GM10248 (cell line): ENCODE measurements around the gene SYN1.

Source experiments
- CTCF ChIA-PET: fragments of 300-600 bp; sonication (Branson Sonifier 250); formaldehyde crosslinking; extraction: SDS; loops from one replicate; lab custom pipeline; 2021; ENCODE audit warnings: antibody characterized with exemption; lab: Yijun Ruan, JAX
- POLR2A ChIA-PET: fragments of 350-650 bp; sonication (Branson Sonifier 250); formaldehyde crosslinking; extraction: SDS; loops from one replicate; lab custom pipeline; 2020; ENCODE audit warnings: antibody characterized with exemption; lab: Yijun Ruan, JAX
- DNase-seq: peaks from one replicate; pipeline ENCODE4 v3.0.0; 2012; ENCODE audit errors: extremely low spot score
- TF ChIP-seq, protein P1 (sequence below): IDR thresholded peaks from 2 replicates; pipeline ENCODE4 v1.5.1; 2012; ENCODE audit warnings: mild to moderate bottlenecking, low read depth; ENCODE audit errors: extremely low read depth, missing control alignments, control extremely low read depth

Gene SYN1

DNA sequence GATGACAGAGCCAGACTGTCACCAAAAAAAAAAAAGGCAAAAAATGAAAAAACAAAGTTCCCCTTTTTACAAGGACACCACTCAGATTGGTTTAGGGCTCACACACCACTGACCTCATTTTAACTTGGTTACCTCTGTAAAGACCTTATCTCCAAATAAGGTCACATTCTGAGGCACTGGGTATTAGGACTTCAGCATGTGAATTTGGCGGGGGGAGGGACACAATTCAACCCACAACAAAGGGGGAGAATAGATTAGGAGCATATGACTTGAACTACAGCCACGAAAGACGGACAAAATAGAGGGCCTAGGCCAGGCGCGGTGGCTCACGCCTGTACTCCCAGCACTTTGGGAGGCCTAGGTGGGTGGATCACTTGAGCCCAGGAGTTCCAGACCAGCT, 89.6 kb downstream of the SYN1 start:
- DNase-seq, result no peak
- ChIA-PET CTCF (no interaction called here), POLR2A (no interaction called here)
- TF ChIP-seq, protein P1, sequence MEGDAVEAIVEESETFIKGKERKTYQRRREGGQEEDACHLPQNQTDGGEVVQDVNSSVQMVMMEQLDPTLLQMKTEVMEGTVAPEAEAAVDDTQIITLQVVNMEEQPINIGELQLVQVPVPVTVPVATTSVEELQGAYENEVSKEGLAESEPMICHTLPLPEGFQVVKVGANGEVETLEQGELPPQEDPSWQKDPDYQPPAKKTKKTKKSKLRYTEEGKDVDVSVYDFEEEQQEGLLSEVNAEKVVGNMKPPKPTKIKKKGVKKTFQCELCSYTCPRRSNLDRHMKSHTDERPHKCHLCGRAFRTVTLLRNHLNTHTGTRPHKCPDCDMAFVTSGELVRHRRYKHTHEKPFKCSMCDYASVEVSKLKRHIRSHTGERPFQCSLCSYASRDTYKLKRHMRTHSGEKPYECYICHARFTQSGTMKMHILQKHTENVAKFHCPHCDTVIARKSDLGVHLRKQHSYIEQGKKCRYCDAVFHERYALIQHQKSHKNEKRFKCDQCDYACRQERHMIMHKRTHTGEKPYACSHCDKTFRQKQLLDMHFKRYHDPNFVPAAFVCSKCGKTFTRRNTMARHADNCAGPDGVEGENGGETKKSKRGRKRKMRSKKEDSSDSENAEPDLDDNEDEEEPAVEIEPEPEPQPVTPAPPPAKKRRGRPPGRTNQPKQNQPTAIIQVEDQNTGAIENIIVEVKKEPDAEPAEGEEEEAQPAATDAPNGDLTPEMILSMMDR, result no peak

DNA sequence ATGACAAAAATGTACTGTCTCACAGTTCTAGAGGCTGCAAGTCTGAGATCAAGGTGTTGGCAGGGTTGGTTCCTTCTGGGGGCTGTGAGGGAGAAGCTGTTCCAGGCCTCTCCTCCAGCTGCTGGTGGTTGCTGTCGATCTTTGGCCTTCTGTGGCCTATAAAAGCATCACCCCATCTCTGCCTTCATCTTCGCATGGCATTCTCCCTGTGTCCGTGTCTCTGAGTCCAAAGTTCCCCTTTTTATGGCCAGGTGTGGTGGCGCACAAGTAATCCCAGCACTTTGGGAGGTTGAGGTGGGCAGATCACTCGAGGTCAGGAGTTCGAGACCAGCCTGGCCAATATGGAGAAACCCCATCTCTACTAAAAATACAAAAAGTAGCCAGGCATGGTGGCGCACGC, 90.1 kb downstream of the SYN1 start:
- ChIA-PET POLR2A (no interaction called here), CTCF (no interaction called here)
- no peak for DNase-seq
- TF ChIP-seq, protein P1, result no peak

DNA sequence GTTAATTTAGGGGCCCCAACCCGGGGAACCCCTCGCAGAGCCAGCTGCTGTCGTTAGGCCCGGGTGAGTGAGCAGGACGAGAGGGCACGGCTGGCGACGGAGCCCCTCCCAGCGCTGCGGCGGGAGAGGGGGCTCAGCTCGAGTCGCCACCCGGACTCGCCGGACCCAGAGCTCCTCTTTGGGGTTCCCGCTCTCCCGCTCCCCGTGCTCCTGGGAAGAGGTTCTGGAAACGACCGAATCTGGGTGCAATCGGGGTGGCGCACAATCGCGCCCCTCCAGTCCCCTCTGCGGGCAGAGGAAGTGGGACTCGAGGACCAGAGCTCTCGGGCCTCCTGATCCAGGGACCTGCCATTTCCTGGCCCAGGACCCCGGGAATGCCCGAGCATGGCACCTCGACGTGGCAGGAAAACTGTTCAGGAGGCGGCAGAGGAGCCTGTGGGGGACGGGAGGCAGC, 95.9 kb downstream of the SYN1 start:
- CTCF ChIA-PET, result interaction anchor here (0.7 to 3.4 kb wide), 32 partner anchors 9 to 764 kb away, joined by 3 to 14 read pairs (median 4); partner anchors contain the start of genes CDK16 and USP11
- POLR2A ChIA-PET, result interaction anchor here (0.5 kb wide), 1 partner anchor 264 kb away, joined by 3 read pairs; no protein-coding TSS in a partner anchor
- TF ChIP-seq, protein P1, result no peak
- no peak for DNase-seq

DNA sequence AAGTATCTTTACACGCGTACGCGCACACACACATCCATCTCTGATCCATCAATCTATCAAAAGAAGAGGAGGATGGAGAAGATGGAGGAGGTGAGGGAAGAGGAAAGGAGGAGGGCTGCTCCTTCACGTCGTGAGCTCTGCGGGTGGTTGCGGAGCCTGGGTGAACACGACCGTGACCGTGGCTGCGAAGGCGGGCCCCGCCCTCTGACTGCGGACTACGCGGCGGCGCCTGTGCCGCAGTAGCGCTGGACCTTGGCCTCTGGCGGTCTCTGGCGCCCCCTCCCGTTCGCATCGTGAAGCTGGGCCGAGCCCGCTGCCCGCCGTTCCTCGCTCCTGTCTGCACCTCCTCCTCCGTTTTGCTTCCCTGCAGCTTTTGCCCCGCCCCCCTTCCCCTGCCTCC, 96.4 kb downstream of the SYN1 start:
- CTCF ChIA-PET, result interaction anchor here (0.7 to 3.4 kb wide), 33 partner anchors 9 to 763 kb away, joined by 3 to 14 read pairs (median 4); partner anchors contain the start of genes CDK16 and USP11
- DNase-seq, result peak; percentile 86
- POLR2A ChIA-PET, result interaction anchor here (0.5 kb wide), 1 partner anchor 263 kb away, joined by 3 read pairs; no protein-coding TSS in a partner anchor
- TF ChIP-seq, protein P1, result peak; percentile 82
